HG03196 (cell line): ENCODE results near the gene PIP5K1B.

Experiments used
- ATAC-seq: cut with Tn5 transposase; IDR thresholded peaks from one replicate; pipeline ENCODE4 v1.9.1; 2021; ENCODE audit not compliant: unreplicated experiment

PIP5K1B gene

GRCh38 chr9:68707801-68708488 is 2.9 kb downstream of the PIP5K1B start:
- no peak for ATAC-seq

- ATAC-seq, result no peak
Observed at GRCh38 chr9:68708513-68708912, 3.5 kb downstream of the PIP5K1B start.

GRCh38 chr9:68709291-68710110 is 4.5 kb downstream of the PIP5K1B start:
- ATAC-seq, result no peak

GRCh38 chr9:68710111-68710471 is 5.1 kb downstream of the PIP5K1B start:
- ATAC-seq, result no peak

- ATAC-seq, result no peak
Observed at GRCh38 chr9:68711281-68711680, 6.2 kb downstream of the PIP5K1B start.

- no peak for ATAC-seq
Observed at GRCh38 chr9:68711932-68712331, 6.9 kb downstream of the PIP5K1B start.

- ATAC-seq, result no peak
Observed at GRCh38 chr9:68714416-68715180, 9.6 kb downstream of the PIP5K1B start.

- no peak for ATAC-seq
Observed at GRCh38 chr9:68715181-68715456, 10.1 kb downstream of the PIP5K1B start.

- no peak for ATAC-seq
Observed at GRCh38 chr9:68717552-68718443, 12.8 kb downstream of the PIP5K1B start.

GRCh38 chr9:68719847-68720246 is 14.8 kb downstream of the PIP5K1B start:
- ATAC-seq, result no peak

- ATAC-seq, result no peak
Observed at GRCh38 chr9:68720656-68721313, 15.7 kb downstream of the PIP5K1B start.

GRCh38 chr9:68721666-68722330 is 16.8 kb downstream of the PIP5K1B start:
- ATAC-seq, result no peak

GRCh38 chr9:68725070-68725469 is 20.0 kb downstream of the PIP5K1B start:
- no peak for ATAC-seq

- no peak for ATAC-seq
Observed at GRCh38 chr9:68726489-68726888, 21.4 kb downstream of the PIP5K1B start.

GRCh38 chr9:68727636-68728035 is 22.6 kb downstream of the PIP5K1B start:
- no peak for ATAC-seq

- no peak for ATAC-seq
Observed at GRCh38 chr9:68728731-68729130, 23.7 kb downstream of the PIP5K1B start.

- ATAC-seq, result no peak
Observed at GRCh38 chr9:68730570-68731235, 25.7 kb downstream of the PIP5K1B start.

- ATAC-seq, result no peak
Observed at GRCh38 chr9:68731857-68732256, 26.8 kb downstream of the PIP5K1B start.

GRCh38 chr9:68732405-68733020 is 27.5 kb downstream of the PIP5K1B start:
- no peak for ATAC-seq
